ENCODE results near the gene ANGPTL4. TPM values are rescaled to one million over a fixed set of nuclear protein-coding genes. Genes with fewer than 3 reads are reported as not detected.
"Not testable (repeated sequence)": the region's sequence is repeated elsewhere in the genome, so short reads cannot be mapped to it uniquely, and the experiment has no call there.

ANGPTL4 gene
- total RNA-seq, 1 donor from 2014 or later, result 4.1 TPM

DNA sequence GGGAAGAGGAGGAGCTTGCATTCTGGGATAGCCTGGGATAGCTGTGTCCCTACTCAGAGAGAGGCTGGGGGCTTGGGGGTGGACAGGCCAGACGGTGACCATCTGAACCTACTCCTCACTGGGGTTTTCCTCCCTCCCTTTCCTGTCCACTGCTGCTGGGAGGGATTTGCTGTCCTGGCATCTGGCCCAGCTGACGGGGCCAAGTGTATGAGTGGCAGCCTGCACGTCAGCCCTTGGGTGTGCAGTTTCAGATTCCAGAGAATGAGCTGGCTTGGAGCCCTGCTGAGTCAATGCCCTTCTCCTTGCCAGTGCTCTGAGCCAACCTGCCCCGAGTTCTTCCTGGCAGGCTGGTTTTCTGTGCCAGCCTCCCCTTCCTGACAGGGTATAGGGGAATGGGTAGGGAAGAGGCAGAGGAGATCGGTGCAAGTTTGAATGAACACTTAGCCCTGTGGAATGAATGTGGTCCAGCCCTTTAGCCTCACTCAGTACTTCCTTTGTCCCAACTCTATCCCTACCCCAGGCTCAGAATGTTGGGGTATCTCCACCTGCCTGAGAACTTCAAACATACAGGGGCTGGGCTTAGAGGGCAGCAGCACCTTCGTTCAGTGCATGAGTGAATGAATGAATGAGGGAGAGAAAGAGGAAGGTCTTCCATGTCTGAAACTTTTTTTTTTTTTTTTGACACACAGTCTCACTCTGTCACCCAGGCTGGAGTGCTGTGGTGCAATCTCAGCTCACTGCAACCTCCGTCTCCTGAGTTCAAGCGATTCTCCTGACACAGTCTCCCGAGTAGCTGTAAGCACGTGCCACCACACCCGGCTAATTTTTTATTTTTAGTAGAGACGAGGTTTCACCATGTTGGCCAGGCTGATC is 1.8 kb upstream of the ANGPTL4 start:
- no peaks in the 10 kb centered on the region for H3K9me3 Mint-ChIP-seq
- H3K4me1 Mint-ChIP-seq, result peaks cover 18% of the 10 kb centered on the region
- no peak overlapping the region for H3K27ac Mint-ChIP-seq
- H3K4me3 Mint-ChIP-seq, result no peak overlapping the region
- intact Hi-C loops (cut with micrococcal nuclease), result no loop called here
- no peaks in the 10 kb centered on the region for H3K36me3 Mint-ChIP-seq (ENCODE audit: low read depth)
- H3K27me3 Mint-ChIP-seq, result peaks cover 17% of the 10 kb centered on the region
- DNase-seq, result no peak

DNA sequence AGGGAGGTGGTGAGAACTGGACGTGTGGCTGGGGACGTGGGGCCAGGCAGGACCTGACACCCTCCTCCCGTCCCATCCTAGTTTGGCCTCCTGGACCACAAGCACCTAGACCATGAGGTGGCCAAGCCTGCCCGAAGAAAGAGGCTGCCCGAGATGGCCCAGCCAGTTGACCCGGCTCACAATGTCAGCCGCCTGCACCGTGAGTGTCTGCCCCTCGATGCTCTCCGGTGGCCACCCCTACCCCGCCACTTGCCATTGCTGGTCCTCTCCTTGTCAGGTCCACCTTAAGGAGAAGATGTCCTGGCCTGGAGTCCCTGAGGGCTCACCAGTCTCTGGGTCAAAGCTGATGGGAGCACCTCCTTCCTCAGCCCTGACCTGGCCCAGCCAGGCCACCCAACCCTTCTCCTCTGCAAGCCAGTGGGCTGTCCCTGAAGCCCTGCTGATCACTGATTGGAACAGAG is 2.2 kb downstream of the ANGPTL4 start:
- Mint-ChIP-seq H3K9me3 (no peaks in the 10 kb centered on the region), H3K36me3 (ENCODE audit: low read depth) (peaks cover 1% of the 10 kb centered on the region), H3K4me3 (no peak overlapping the region), H3K27ac (no peak overlapping the region), H3K27me3 (peaks cover 23% of the 10 kb centered on the region), H3K4me1 (peaks cover 22% of the 10 kb centered on the region)
- no peak for DNase-seq
- intact Hi-C loops (cut with micrococcal nuclease), result no loop called here

DNA sequence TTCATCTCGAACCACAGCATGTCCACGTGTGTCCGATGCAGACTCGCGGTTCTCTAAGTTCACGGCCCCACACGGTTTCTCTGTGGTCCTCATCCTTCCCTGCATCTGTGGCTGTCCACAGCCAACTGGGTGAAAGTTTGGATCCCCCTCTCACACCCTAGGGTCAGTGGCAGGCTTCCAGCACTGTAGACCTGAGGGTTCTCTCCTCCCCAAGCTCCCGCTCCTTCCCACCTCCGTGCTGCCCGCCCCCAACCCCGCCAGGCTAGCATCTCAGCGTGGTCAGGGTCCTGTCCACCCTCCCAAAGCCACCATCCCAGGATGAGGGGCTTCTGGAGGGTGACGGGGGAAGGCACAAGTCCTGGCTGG is 3.0 kb downstream of the ANGPTL4 start:
- peaks cover 23% of the 10 kb centered on the region for H3K27me3 Mint-ChIP-seq
- no peak for DNase-seq
- no peak overlapping the region for H3K27ac Mint-ChIP-seq
- peaks cover 24% of the 10 kb centered on the region for H3K4me1 Mint-ChIP-seq
- peaks cover 1% of the 10 kb centered on the region for H3K36me3 Mint-ChIP-seq (ENCODE audit: low read depth)
- H3K9me3 Mint-ChIP-seq, result no peaks in the 10 kb centered on the region
- H3K4me3 Mint-ChIP-seq, result no peak overlapping the region
- intact Hi-C loops (cut with micrococcal nuclease), result no loop called here

DNA sequence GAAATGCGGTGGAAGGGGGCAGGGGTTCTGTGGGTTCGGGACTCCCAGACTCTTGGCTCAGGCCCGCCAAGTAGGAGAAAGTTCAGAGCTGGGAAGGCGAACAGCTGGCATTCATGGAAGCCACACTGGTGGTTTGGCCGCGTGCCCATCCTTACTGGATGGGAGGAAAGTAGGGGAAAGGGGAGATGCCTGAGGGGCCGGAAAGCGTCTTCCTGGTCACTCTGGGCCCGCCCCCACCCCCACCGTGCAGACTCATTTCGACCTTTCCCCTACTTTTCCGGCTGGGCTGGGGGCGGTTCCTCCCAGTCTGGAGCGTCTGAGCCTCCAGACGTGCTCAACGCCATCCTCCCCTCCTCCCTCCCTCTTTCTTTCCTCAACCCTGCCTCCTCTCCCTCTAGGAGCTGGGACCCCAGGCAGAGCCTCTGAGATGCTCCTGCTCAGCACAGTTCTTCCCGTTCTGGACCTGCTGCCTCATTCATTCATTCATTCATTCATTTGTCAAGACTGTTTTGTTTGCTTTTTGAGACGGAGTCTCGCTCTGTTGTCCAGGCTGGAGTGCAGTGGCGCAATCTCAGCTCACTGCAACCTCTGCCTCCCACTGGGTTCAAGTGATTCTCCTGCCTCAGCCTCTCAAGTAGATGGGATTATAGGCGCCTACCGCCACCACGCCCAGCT is 3.5 kb downstream of the ANGPTL4 start:
- Mint-ChIP-seq H3K4me3 (peak overlapping the region; percentile 36), H3K36me3 (ENCODE audit: low read depth) (peaks cover 1% of the 10 kb centered on the region), H3K27me3 (peaks cover 23% of the 10 kb centered on the region), H3K27ac (no peak overlapping the region), H3K9me3 (no peaks in the 10 kb centered on the region), H3K4me1 (peaks cover 20% of the 10 kb centered on the region)
- intact Hi-C loops (cut with micrococcal nuclease), result no loop called here
- no peak for DNase-seq

DNA sequence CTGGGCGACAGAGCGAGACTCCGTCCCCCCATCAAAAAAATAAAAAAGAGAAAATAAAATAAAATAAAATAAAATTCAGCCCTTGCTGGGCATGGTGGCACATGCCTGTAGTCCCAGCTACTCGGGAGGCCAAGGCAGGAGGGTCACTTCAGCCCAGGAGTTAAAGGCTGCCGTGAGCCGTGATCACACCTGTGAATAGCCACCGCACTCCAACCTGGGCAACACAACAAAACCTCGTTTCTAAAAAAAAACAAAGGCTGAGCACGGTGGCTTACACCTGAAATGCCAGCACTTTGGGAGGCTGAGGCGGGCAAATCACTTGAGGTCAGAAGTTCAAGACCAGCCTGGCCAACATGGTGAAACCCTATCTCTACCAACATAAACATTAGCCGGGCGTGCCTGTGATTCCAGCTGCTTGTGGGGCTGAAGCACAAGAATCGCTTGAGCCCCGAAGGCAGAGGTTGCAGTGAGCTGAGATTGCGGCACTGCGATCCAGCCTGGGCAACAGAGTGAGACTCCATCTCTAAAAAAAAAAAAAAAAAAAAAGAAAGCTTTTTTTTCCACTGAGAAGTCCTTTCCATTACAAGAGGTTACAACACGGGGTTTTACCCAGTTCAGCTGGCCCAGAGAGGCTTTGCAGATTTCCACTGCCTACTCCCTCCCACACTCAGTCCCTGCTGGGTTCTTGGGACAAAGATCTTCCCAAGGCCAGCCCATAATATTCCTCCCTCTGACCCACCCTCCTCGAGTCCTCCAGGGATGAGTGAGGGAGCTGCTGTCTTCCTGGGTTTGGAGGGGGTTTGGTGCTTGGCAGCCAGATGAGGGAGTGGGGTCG is 6.4 kb downstream of the ANGPTL4 start:
- no peak for DNase-seq
- intact Hi-C loops (cut with micrococcal nuclease), result no loop called here
- Mint-ChIP-seq H3K4me1 (peaks cover 10% of the 10 kb centered on the region), H3K36me3 (ENCODE audit: low read depth) (peaks cover 1% of the 10 kb centered on the region), H3K4me3 (no peak overlapping the region), H3K27ac (no peak overlapping the region), H3K9me3 (no peaks in the 10 kb centered on the region), H3K27me3 (peaks cover 20% of the 10 kb centered on the region)

DNA sequence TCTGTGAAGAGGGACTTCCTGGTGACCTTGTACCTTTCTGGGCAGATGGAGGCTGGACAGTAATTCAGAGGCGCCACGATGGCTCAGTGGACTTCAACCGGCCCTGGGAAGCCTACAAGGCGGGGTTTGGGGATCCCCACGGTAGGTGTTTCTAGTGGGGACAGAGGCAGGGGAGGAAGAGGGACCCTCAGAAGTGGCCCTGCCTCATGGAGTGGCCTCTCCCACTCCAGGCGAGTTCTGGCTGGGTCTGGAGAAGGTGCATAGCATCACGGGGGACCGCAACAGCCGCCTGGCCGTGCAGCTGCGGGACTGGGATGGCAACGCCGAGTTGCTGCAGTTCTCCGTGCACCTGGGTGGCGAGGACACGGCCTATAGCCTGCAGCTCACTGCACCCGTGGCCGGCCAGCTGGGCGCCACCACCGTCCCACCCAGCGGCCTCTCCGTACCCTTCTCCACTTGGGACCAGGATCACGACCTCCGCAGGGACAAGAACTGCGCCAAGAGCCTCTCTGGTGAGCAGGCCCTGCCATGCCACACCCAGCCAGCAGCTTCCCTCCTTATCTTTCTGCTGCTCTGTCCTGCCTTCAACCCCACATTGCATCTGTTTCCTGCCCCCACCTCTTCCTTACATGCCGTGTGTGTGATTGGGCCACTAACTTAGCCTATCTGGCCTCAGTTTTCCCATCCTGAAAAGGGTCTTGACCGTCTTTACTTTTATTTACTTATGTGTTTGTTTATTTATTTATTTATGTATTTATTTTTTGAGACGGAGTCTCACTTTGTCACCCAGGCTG is 7.3 kb downstream of the ANGPTL4 start:
- no peaks in the 10 kb centered on the region for H3K9me3 Mint-ChIP-seq
- H3K27me3 Mint-ChIP-seq, result peaks cover 15% of the 10 kb centered on the region
- peaks cover 1% of the 10 kb centered on the region for H3K36me3 Mint-ChIP-seq (ENCODE audit: low read depth)
- no peak for DNase-seq
- intact Hi-C loops (cut with micrococcal nuclease), result no loop called here
- no peak overlapping the region for H3K27ac Mint-ChIP-seq
- no peak overlapping the region for H3K4me3 Mint-ChIP-seq
- peaks cover 9% of the 10 kb centered on the region for H3K4me1 Mint-ChIP-seq

DNA sequence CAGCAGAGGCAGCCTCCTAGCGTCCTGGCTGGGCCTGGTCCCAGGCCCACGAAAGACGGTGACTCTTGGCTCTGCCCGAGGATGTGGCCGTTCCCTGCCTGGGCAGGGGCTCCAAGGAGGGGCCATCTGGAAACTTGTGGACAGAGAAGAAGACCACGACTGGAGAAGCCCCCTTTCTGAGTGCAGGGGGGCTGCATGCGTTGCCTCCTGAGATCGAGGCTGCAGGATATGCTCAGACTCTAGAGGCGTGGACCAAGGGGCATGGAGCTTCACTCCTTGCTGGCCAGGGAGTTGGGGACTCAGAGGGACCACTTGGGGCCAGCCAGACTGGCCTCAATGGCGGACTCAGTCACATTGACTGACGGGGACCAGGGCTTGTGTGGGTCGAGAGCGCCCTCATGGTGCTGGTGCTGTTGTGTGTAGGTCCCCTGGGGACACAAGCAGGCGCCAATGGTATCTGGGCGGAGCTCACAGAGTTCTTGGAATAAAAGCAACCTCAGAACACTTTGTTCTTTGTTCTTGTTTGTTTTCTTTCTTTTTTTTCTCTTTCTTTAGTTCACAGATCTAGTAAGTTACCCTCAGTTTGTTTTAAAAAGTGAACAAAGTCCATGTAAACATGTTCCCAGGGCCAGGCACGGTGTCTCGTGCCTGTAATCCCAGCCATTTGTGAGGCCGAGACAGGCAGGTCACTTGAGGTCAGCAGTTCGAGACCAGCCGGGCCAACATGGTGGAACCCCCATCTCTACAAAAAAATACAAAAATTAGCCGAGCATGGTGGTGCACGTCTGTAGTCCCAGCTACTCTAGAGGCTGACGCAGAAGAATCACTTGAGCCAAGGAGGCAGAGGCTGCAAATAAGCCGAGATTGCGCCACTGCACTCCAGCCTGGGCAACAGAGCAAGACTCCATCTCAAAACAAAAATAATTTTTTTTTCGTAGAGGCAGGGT is 10.2 kb downstream of the ANGPTL4 start:
- no peak overlapping the region for H3K27ac Mint-ChIP-seq
- H3K27me3 Mint-ChIP-seq, result no peaks in the 10 kb centered on the region
- no peaks in the 10 kb centered on the region for H3K9me3 Mint-ChIP-seq
- intact Hi-C loops (cut with micrococcal nuclease), result no loop called here
- H3K4me1 Mint-ChIP-seq, result peaks cover 8% of the 10 kb centered on the region
- no peak for DNase-seq
- no peak overlapping the region for H3K4me3 Mint-ChIP-seq
- no peaks in the 10 kb centered on the region for H3K36me3 Mint-ChIP-seq (ENCODE audit: low read depth)

DNA sequence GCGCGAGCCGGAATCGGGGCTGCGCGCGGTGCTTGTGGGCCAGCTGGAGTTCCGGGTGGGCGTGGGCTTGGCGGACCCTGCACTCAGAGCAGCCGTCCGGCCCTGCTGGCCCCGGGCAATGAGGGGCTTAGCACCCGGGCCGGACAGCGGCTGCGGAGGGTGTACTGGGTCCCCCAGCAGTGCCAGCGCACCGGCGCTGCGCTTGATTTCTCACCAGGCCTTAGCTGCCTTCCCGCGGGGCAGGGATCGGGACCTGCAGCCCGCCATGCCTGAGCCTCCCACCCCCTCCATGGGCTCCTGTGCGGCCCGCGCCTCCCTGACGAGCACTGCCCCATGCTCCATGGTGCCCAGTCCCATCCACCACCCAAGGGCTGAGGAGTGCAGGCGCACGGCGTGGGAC is 11.8 kb downstream of the ANGPTL4 start:
- H3K4me1 Mint-ChIP-seq; H3K4me3 Mint-ChIP-seq; H3K9me3 Mint-ChIP-seq; intact Hi-C loops (cut with micrococcal nuclease); H3K36me3 Mint-ChIP-seq (ENCODE audit: low read depth); H3K27me3 Mint-ChIP-seq; H3K27ac Mint-ChIP-seq; DNase-seq: not testable (repeated sequence)

DNA sequence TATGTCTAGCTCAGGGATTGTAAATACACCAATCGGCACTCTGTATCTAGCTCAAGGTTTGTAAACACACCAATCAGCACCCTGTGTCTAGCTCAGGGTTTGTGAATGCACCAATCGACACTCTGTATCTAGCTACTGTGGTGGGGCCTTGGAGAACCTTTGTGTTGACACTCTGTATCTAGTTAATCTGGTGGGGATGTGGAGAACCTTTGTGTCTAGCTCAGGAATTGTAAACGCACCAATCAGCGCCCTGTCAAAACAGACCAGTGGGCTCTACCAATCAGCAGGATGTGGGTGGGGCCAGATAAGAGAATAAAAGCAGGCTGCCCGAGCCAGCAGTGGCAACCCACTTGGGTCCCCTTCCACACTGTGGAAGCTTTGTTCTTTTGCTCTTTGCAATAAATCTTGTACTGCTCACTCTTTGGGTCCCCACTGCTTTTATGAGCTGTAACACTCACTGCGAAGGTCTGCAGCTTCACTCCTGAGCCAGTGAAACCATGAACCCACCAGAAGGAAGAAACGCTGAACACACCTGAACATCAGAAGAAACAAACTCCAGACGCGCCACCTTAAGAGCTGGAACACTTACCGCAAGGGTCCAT is 12.5 kb downstream of the ANGPTL4 start:
- H3K4me3 Mint-ChIP-seq; H3K27ac Mint-ChIP-seq; H3K9me3 Mint-ChIP-seq; H3K36me3 Mint-ChIP-seq (ENCODE audit: low read depth); DNase-seq; H3K27me3 Mint-ChIP-seq; H3K4me1 Mint-ChIP-seq; intact Hi-C loops (cut with micrococcal nuclease): not testable (repeated sequence)

DNA sequence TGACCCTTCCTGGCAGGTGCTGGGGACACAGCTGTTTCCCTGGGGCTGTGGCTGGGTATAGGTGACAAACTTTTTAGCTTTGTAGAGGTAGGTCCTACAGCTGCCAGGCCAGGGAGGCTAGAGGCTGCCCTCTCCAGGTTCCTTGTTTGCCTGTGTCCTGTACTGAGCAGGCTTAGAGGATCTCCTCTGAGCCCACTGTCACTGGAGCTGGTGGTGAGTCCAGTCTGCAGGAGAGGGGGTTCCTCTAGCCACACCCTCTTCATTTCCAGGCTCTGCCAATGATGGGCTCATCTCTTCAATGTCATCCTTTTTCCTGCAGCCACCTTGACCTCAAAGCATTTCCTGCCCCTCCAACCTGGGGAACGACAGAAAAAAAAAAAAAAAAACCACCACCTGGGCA is 13.6 kb downstream of the ANGPTL4 start:
- intact Hi-C loops (cut with micrococcal nuclease), result no loop called here
- Mint-ChIP-seq H3K27me3 (no peaks in the 10 kb centered on the region), H3K36me3 (ENCODE audit: low read depth) (peaks cover 1% of the 10 kb centered on the region), H3K9me3 (no peaks in the 10 kb centered on the region), H3K4me1 (peaks cover 5% of the 10 kb centered on the region), H3K4me3 (no peak overlapping the region), H3K27ac (no peak overlapping the region)
- DNase-seq, result no peak

DNA sequence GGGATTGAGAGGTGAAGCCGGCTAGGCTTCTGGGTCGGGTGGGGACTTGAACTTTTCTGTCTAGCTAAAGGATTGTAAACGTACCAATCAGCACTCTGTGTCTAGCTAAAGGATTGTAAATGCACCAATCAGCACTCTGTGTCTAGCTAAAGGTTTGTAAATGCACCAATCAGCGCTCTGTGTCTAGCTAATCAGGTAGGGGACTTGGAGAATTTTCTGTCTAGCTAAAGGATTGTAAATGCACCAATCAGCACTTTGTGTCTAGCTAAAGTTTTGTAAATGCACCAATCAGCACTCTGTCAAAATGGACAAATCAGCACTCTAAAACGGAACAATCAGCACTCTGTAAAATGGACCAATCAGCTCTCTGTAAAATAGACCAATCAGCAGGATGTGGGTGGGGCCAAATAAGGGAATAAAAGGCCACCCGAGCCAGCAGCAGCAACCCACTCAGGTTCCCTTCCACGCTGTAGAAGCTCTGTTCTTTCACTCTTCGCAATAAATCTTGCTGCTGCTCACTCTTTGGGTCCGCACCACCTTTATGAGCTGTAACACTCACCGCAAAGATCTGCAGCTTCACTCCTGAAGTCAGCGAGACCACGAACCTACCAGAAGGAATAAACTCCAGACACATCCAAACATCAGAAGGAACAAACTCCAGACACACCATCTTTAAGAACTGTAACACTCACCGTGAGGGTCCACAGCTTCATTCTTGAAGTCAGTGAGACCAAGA is 15.4 kb downstream of the ANGPTL4 start:
- intact Hi-C loops (cut with micrococcal nuclease), result not testable (repeated sequence)

DNA sequence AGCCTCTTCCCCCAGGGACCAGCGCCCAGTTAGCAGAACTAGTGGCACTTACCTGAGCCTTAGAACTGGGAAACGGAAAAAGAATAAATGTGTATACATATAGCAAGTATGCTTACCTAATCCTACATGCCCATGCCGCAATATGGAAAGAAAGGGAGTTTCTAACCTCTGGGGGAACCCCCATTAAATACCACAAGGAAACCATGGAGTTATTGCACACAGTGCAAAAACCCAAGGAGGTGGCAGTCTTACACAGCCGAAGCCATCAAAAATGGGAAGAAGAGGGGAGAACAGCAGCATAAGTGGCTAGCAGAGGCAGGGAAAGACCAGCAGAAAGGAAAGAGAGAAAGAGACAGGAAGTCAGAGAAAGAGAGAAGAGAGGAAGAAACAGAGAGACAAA is 20.6 kb downstream of the ANGPTL4 start:
- H3K4me3 Mint-ChIP-seq; DNase-seq; intact Hi-C loops (cut with micrococcal nuclease); H3K27ac Mint-ChIP-seq; H3K4me1 Mint-ChIP-seq; H3K9me3 Mint-ChIP-seq; H3K27me3 Mint-ChIP-seq; H3K36me3 Mint-ChIP-seq (ENCODE audit: low read depth): not testable (repeated sequence)

More for the DNA sequence above, 15.4 kb downstream of the ANGPTL4 start:
- H3K27ac Mint-ChIP-seq; DNase-seq; H3K9me3 Mint-ChIP-seq; H3K27me3 Mint-ChIP-seq; H3K4me3 Mint-ChIP-seq; H3K4me1 Mint-ChIP-seq; H3K36me3 Mint-ChIP-seq (ENCODE audit: low read depth): not testable (repeated sequence)
